GM19324 (cell line): ENCODE measurements around the gene MSI2.

ENCODE experiments used
- ATAC-seq: cut with Tn5 transposase; IDR thresholded peaks from one replicate; pipeline ENCODE4 v1.9.1; 2021; ENCODE audit warnings: mild to moderate bottlenecking, moderate library complexity; ENCODE audit not compliant: unreplicated experiment, low FRiP score

Gene MSI2

GRCh38 chr17:57582881-57583756 is 326.8 kb downstream of the MSI2 start:
- no peak for ATAC-seq

GRCh38 chr17:57584050-57584551 is 327.8 kb downstream of the MSI2 start:
- no peak for ATAC-seq

- ATAC-seq = no peak
These were observed 329.2 kb downstream of the MSI2 start for GRCh38 chr17:57585341-57586195.

GRCh38 chr17:57586196-57586740 is 329.9 kb downstream of the MSI2 start:
- no peak for ATAC-seq

- ATAC-seq = no peak
These were observed 330.4 kb downstream of the MSI2 start for GRCh38 chr17:57586742-57587141.

GRCh38 chr17:57587193-57587969 is 331.1 kb downstream of the MSI2 start:
- ATAC-seq = no peak

- ATAC-seq = no peak
These were observed 331.8 kb downstream of the MSI2 start for GRCh38 chr17:57588086-57588485.

- no peak for ATAC-seq
These were observed 333.1 kb downstream of the MSI2 start for GRCh38 chr17:57589151-57590034.

- ATAC-seq = no peak
These were observed 337.6 kb downstream of the MSI2 start for GRCh38 chr17:57593739-57594462.

GRCh38 chr17:57594767-57595166 is 338.4 kb downstream of the MSI2 start:
- ATAC-seq = no peak

GRCh38 chr17:57595426-57595825 is 339.1 kb downstream of the MSI2 start:
- ATAC-seq = no peak

GRCh38 chr17:57595947-57596695 is 339.8 kb downstream of the MSI2 start:
- ATAC-seq = no peak

- no peak for ATAC-seq
These were observed 340.8 kb downstream of the MSI2 start for GRCh38 chr17:57597101-57597500.

- ATAC-seq = no peak
These were observed 341.5 kb downstream of the MSI2 start for GRCh38 chr17:57597531-57598453.

- ATAC-seq = no peak
These were observed 343.1 kb downstream of the MSI2 start for GRCh38 chr17:57599271-57600045.

GRCh38 chr17:57600074-57600473 is 343.8 kb downstream of the MSI2 start:
- ATAC-seq = no peak
